ENCODE results near the gene DFFA. TPM values are rescaled to one million over a fixed set of nuclear protein-coding genes. Genes with fewer than 3 reads are reported as not detected.

Gene DFFA
- total and polyA plus RNA-seq, 9 of the 15 experiments (the other 6 are each of a cell fraction or from before 2014, with no cell fraction given) = 39.6 to 74.8 (median 59.2) TPM

GRCh38 chr1:10515976-10516750, 43.8 kb upstream of the DFFA start:
- Histone ChIP-seq H3K9me3 (replicated peaks; ENCODE audit: control insufficient read depth, insufficient read depth, low read depth, low read length) (no peaks in the 10 kb centered on the region), H3K4me1 (replicated peaks in 1 of 2; ENCODE audit: control insufficient read depth in 2 of 2, insufficient read depth in 2 of 2, low read length in 2 of 2) (peaks cover 16 to 18% of the 10 kb centered on the region in 2 experiments; a peak in 4 of 5 replicates), H3K79me2 (ENCODE audit: control insufficient read depth, insufficient read depth, low read length) (peaks cover 87% of the 10 kb centered on the region), H3K27ac (ENCODE audit: extremely low read depth, low read depth, low read length) (no peak overlapping the region), H3K9ac (ENCODE audit: insufficient read depth in 1 of 2, low read depth in 2 of 2, low read length in 2 of 2) (no peak overlapping the region; a peak in 1 of 4 replicates), H4K20me1 (replicated peaks; ENCODE audit: control insufficient read depth, insufficient read depth, low read length) (peaks cover 52% of the 10 kb centered on the region), H3K27me3 (ENCODE audit: control insufficient read depth in 2 of 2, insufficient read depth in 2 of 2, low read length in 2 of 2) (no peaks in the 10 kb centered on the region), H3K4me2 (ENCODE audit: insufficient read depth, low read length) (no peak overlapping the region), H3K36me3 (ENCODE audit: control insufficient read depth, insufficient read depth, low read length) (peaks cover 30% of the 10 kb centered on the region), H2AFZ (ENCODE audit: low read depth, low read length) (no peak overlapping the region), H3K4me3 (no peak overlapping the region), H3K9me1 (ENCODE audit: control insufficient read depth, insufficient read depth, low read length) (peaks cover 8% of the 10 kb centered on the region)
- DNase-seq (ENCODE audit: extremely low read depth in 1 of 4, low spot score in 3 of 4) (peak in 1 of 4 experiments; percentile 5), ATAC-seq (no peak), FAIRE-seq (no peak)
- no TSS peak for BruUV-seq (replicated peaks)
- POLR2A ChIA-PET = interaction anchor here (0.6 to 0.9 kb wide), 2 partner anchors 13 to 334 kb away, joined by 3 read pairs; no protein-coding TSS in a partner anchor
- in situ Hi-C loops (cut with MboI) (no loop called here), intact Hi-C loops (cut with micrococcal nuclease) (loop anchor here (10.0 kb wide), 1 partner anchor 429 kb away; no protein-coding TSS in a partner anchor)
- WGBS (ENCODE audit: insufficient coverage, low coverage, missing lambda C conversion rate) = 47% methylated on average over 6 of the region's 6 CpGs
- CTCF ChIA-PET (ENCODE audit: low intra/inter-chr PET ratio) = interaction anchor here (1.1 kb wide), 1 partner anchor 350 kb away, joined by 3 read pairs; no protein-coding TSS in a partner anchor
- TF ChIP-seq GTF2F1 (IDR thresholded peaks at IDR 0.05; ENCODE audit: low read depth, low read length) = no peak
- TF ChIP-seq GATAD2B (IDR thresholded peaks at IDR 0.05; ENCODE audit: borderline replicate concordance) = no peak
- TF ChIP-seq ILF3 (IDR thresholded peaks at IDR 0.05; ENCODE audit: borderline replicate concordance) = no peak
- no peak for TF ChIP-seq ATF2 (CRISPR knock-in tag; IDR thresholded peaks at IDR 0.05)
- TF ChIP-seq CBX8 (IDR thresholded peaks at IDR 0.05; ENCODE audit: borderline replicate concordance, extremely low read depth, low read depth, low read length, poor library complexity, severe bottlenecking) = no peak
- no peak for TF ChIP-seq RBM17 (IDR thresholded peaks at IDR 0.05; ENCODE audit: borderline replicate concordance, low read depth, low read length)
- TF ChIP-seq TCF7 (IDR thresholded peaks at IDR 0.05; ENCODE audit: borderline replicate concordance) = no peak
- no peak for TF ChIP-seq CREB1 (IDR thresholded peaks at IDR 0.05)
- TF ChIP-seq CREB1 (CRISPR knock-in tag; IDR thresholded peaks at IDR 0.05) = no peak
- TF ChIP-seq MEF2D (tag; conservative IDR thresholded peaks at IDR 0.05; ENCODE audit: low read depth) = no peak
- TF ChIP-seq ZNF551 (CRISPR knock-in tag; IDR thresholded peaks at IDR 0.05) = no peak
- no peak for TF ChIP-seq TOE1 (IDR thresholded peaks at IDR 0.05; ENCODE audit: borderline replicate concordance)
- no peak for TF ChIP-seq TOE1 (CRISPR knock-in tag; IDR thresholded peaks at IDR 0.05; ENCODE audit: borderline replicate concordance, low read depth)
- no peak for TF ChIP-seq NEUROD1 (IDR thresholded peaks at IDR 0.05; ENCODE audit: borderline replicate concordance, low read depth, low read length, partially characterized antibody)
- TF ChIP-seq ZNF57 (CRISPR knock-in tag; IDR thresholded peaks at IDR 0.05) = no peak
- TF ChIP-seq USF2 (CRISPR knock-in tag; IDR thresholded peaks at IDR 0.05) = no peak
- TF ChIP-seq MNT (conservative IDR thresholded peaks at IDR 0.05) = no peak

Measured in K562 (cell line).